Esophagus (tissue), 2 donors: ENCODE measurements around the gene NOS1. TPM values are rescaled to one million over a fixed set of nuclear protein-coding genes. Genes with fewer than 3 reads are reported as not detected.

Experiments used
- H3K27ac ChIP-seq, 2 donors: one replicate each; pipeline ENCODE4 v1.5.1; 2013; ENCODE audit warnings: low read depth in 2 of 2, mild to moderate bottlenecking in 2 of 2, inconsistent platforms in 1 of 2, low read length in 1 of 2, moderate library complexity in 1 of 2
- H3K27me3 ChIP-seq, 2 donors: one replicate each; pipeline ENCODE4 v1.6.1; 2013; ENCODE audit warnings: low read length in 2 of 2, control low read depth in 1 of 2, mild to moderate bottlenecking in 1 of 2; ENCODE audit not compliant: insufficient read depth in 2 of 2, control insufficient read depth in 1 of 2
- H3K36me3 ChIP-seq, 2 donors: one replicate each; pipeline ENCODE4 v1.6.1; 2013; ENCODE audit warnings: low read length in 1 of 2; ENCODE audit not compliant: control insufficient read depth in 2 of 2, insufficient read depth in 2 of 2
- H3K4me1 ChIP-seq, 2 donors: one replicate each; pipeline ENCODE4 v1.6.1; 2013; ENCODE audit warnings: low read length in 1 of 2; ENCODE audit not compliant: control insufficient read depth in 2 of 2, insufficient read depth in 2 of 2
- H3K4me3 ChIP-seq, 2 donors: one replicate each; pipeline ENCODE4 v1.5.1; 2013; ENCODE audit warnings: low read length in 2 of 2, mild to moderate bottlenecking in 2 of 2, low read depth in 1 of 2, moderate library complexity in 1 of 2
- H3K9me3 ChIP-seq, 2 donors: one replicate each; pipeline ENCODE4 v1.6.1; 2013; ENCODE audit warnings: mild to moderate bottlenecking in 2 of 2, low read depth in 1 of 2, low read length in 1 of 2, moderate library complexity in 1 of 2; ENCODE audit not compliant: control insufficient read depth in 2 of 2, insufficient read depth in 1 of 2
- WGBS, 2 donors: extraction: QIAGEN DNeasy Blood & Tissue Kit; methylation state at CpG; one replicate each; pipeline ENCODE4 v1.1.7; 2013; 5-methylcytosine and 5-hydroxymethylcytosine counted together
- polyA plus RNA-seq, 2 donors: library from polyadenylated mRNA; stranded (reverse); fragments of 200-250 nt; gene quantifications; one replicate each; pipeline ENCODE4 v1.2.3, GENCODE V29; 2013
- donor health status: healthy with polysubstance abuse.
- donor health status: Bipolar disorder and iron deficiency.

Gene NOS1
- polyA plus RNA-seq, 2 donors = 0.32 to 0.35 TPM

DNA sequence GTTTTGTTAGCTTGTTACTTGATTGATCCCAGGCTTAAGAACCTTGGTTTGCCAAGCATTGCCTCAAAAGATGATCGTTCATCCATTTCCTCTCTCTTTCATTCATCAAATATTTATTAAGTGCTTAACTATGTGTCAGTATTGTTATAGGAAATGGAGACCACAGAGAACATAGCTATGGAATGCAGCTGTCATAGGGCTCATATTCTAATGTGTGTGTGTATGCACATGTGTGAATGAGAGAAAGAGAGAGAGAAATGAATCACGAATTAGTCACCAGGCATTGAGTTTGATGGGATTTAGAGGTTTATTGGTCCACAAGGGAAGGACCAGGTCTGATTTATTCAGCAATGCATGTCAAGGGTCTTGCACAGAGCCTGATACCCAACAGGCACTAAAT, 100.2 kb downstream of the NOS1 start:
- no peaks in the 10 kb centered on the region for H3K9me3 ChIP-seq

DNA sequence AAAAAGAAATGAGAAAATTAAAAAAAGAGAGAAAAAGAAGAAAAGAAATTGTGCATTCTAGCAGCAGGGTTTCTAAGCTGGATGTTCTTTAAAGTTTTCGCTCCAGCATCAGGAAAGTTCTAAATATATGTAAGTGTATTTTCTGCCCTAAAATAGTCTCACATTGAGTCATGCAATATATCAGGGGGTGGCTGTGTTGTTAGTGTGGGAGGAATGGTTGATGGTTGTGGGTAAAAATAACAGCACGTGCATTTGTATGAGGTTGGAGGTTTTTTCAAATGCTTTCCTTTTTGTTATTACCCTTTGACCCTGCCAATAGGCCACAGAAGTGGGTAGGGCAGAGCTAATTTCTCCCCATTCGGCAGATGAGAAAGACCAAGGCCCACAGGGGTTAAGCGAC, 106.0 kb downstream of the NOS1 start:
- peaks cover 0 to 2% of the 10 kb centered on the region in 2 donors for H3K27me3 ChIP-seq
- no peaks in the 10 kb centered on the region for H3K36me3 ChIP-seq
- no peak overlapping the region for H3K27ac ChIP-seq
- H3K4me1 ChIP-seq = no peaks in the 10 kb centered on the region
- no peak overlapping the region for H3K4me3 ChIP-seq
- H3K9me3 ChIP-seq = no peaks in the 10 kb centered on the region
- 80 to 83% methylated on average over 4 of the region's 4 CpGs for WGBS, 2 donors

More for the DNA sequence above, 100.2 kb downstream of the NOS1 start:
- H3K27me3 ChIP-seq = no peaks in the 10 kb centered on the region
- no peak overlapping the region for H3K4me3 ChIP-seq
- no peaks in the 10 kb centered on the region for H3K36me3 ChIP-seq
- no peak overlapping the region for H3K27ac ChIP-seq
- H3K4me1 ChIP-seq = no peaks in the 10 kb centered on the region
- 25 to 53% methylated on average over 2 of the region's 2 CpGs for WGBS, 2 donors

DNA sequence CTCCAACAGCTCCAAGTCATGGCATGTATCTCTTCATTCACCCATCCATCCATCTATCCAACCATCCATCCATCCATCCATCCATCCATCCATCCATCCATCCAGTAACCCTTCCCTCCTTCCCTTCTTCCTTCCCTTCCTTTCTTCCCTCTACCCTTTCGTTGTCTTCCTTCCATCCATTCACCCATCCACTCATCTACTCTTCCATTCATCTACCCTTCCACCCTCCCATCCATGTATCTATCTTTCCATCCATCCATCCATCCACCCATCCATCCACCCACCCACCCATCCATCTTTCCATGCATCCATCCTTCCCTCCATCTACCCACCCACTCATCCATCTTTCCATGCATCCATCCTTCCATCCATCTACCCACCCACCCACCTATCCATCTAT, 117.9 kb downstream of the NOS1 start:
- no peaks in the 10 kb centered on the region for H3K9me3 ChIP-seq
- no peaks in the 10 kb centered on the region for H3K27me3 ChIP-seq
- H3K4me3 ChIP-seq = no peak overlapping the region
- H3K36me3 ChIP-seq = no peaks in the 10 kb centered on the region
- WGBS, 2 donors = 86 to 89% methylated on average over 1 of the region's 1 CpG
- H3K27ac ChIP-seq = no peak overlapping the region
- no peaks in the 10 kb centered on the region for H3K4me1 ChIP-seq

DNA sequence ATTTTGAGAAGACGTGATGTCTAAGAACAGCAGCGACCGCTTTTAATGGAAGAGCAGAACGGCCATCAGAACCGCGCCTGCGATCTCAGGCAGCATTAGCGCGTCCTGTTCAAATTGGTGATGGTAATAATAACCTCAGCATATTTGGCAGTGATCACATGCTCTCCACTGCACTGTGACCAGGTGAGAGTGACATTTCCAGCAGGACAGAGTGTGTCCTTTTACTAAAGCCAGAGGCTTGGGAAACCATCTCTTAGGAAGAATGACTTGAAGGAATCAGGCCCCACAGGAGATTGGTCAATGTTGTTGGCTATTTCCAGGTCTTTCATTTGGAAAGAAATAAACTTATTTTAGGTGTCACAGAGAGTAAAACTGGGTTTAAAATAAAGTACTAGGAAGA, 119.7 kb downstream of the NOS1 start:
- no peaks in the 10 kb centered on the region for H3K36me3 ChIP-seq
- no peaks in the 10 kb centered on the region for H3K27me3 ChIP-seq
- H3K4me3 ChIP-seq = no peak overlapping the region
- no peaks in the 10 kb centered on the region for H3K9me3 ChIP-seq
- 94 to 97% methylated on average over 9 of the region's 9 CpGs for WGBS, 2 donors
- no peaks in the 10 kb centered on the region for H3K4me1 ChIP-seq
- no peak overlapping the region for H3K27ac ChIP-seq

DNA sequence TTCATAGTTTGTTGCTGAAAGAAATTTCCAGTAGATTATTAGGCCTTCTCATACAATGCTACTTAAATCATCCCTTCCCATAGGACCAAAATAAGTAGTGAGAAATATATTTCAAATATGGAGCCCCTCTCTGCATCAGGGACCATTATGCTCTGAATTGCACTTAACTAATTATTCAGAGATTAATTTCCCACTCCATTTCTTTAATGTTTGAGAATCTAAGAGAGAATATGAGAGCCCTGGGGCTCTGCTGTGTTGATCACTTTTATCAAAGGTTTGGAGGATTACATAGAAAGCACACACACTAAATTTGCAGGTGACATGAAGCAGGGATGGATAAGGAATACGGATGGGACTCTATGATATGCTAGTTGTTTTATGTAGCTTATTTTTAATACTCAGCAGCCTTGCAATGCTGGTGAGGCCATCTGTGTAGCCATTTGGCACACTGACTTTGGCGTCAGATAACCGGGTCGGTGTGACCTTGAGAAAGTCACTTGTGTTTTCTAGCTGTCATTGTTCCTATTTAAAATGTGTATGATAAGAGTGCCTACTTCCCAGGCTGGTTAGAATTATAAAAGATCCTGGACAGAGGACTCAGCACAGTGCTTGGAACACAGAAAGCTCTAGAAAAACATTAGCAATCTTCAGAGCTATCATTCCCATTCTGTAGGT, 121.2 kb downstream of the NOS1 start:
- 67 to 83% methylated on average over 4 of the region's 4 CpGs for WGBS, 2 donors
- H3K36me3 ChIP-seq = no peaks in the 10 kb centered on the region
- H3K9me3 ChIP-seq = no peaks in the 10 kb centered on the region

DNA sequence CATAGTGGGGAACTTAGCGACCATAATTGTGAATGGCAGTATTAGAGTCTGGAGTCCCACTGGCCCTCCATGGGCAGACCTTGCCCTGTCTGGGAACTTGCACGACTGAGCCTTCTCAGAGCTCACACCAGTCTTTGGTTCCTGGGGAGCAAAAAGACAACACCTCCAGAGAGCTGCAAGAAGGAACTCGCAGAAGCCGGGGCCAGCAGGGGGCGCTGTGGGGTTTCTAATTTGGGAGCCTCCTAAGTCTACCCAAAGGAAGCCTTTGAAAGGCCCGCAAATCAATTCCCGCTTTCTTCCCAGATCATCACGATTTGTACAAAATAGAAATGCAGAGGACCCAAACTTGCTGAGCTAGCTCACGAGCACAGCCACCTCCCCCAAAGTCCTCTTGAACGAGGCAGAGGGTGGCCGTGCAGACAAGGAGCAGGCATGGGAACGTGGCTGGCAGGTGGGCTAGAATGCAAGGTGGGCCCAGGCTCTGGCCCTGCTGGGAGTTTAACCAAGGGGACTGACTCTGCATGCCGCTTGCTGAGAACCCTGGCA, 124.9 kb downstream of the NOS1 start:
- Histone ChIP-seq H3K9me3 (no peaks in the 10 kb centered on the region), H3K27me3 (no peaks in the 10 kb centered on the region), H3K27ac (no peak overlapping the region), H3K36me3 (no peaks in the 10 kb centered on the region), H3K4me1 (no peaks in the 10 kb centered on the region), H3K4me3 (no peak overlapping the region)
- 14 to 15% methylated on average over 13 of the region's 13 CpGs for WGBS, 2 donors

More for the DNA sequence above, 121.2 kb downstream of the NOS1 start:
- Histone ChIP-seq H3K27ac (no peak overlapping the region), H3K4me3 (no peak overlapping the region), H3K27me3 (no peaks in the 10 kb centered on the region), H3K4me1 (no peaks in the 10 kb centered on the region)

DNA sequence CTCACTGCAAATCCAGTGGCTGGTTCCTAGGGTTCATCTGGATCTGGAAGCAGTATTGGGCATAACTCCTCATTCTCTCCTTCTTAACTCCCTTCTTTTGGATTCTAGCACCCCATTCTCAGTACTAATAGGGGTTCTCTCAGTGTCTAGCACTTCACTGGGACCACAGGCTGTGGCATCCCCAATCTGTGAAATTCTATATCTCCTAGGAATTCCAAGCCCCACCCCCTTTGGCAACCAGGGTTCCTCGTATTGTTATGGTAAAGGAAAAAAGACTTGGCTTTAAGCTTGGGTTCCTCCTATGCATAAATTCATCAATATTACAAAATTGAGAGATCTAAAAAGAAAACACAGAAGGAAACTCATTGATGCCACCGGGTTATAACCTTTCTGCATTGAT, 126.2 kb downstream of the NOS1 start:
- 31 to 37% methylated on average over 2 of the region's 2 CpGs for WGBS, 2 donors
- Histone ChIP-seq H3K27ac (no peak overlapping the region), H3K36me3 (no peaks in the 10 kb centered on the region), H3K27me3 (no peaks in the 10 kb centered on the region), H3K9me3 (no peaks in the 10 kb centered on the region), H3K4me3 (no peak overlapping the region), H3K4me1 (no peaks in the 10 kb centered on the region)

DNA sequence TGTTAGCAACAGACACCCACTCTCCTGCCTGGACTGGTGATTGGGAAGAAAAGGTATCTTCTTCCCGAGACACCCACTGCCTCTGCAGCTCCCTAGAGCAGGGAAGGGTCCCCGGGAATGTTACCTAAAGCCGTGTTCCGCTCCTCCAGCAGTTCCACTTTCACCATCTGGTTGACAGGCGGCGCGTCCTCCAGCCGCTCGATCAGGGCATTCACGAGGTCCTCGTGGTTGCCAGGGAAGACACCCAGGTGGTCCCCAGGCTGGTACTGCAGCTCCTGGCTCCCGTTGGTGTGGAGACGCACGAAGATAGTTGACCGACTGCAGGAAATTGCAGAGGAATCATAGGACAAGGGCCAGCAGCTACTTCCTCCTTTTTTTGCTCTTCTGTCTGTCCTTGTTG, 127.0 kb downstream of the NOS1 start:
- WGBS, 2 donors = 92 to 93% methylated on average over 15 of the region's 15 CpGs
- Histone ChIP-seq H3K4me1 (no peaks in the 10 kb centered on the region), H3K27me3 (no peaks in the 10 kb centered on the region), H3K4me3 (no peak overlapping the region), H3K27ac (no peak overlapping the region), H3K9me3 (no peaks in the 10 kb centered on the region), H3K36me3 (no peaks in the 10 kb centered on the region)

DNA sequence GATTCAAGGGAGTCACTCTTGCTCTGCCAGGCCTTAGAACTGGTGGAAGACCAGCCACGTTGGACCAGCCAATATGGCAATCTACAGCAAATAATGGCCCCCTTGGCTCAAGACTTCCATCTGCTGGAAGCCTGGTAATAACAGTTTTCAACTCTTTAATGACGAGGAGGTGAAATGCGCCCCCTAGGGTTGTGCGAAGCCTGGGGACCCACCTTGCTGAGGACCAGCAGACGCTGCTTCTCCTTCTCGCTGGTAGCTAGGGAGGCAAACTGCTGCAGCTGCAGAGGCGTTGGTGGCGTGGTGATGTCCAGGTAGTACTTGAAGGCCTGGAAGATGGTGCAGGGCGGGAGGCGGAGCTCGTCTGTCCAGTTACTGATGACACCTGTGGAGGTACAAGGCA, 129.7 kb downstream of the NOS1 start:
- H3K36me3 ChIP-seq = no peaks in the 10 kb centered on the region
- H3K4me3 ChIP-seq = no peak overlapping the region
- H3K27me3 ChIP-seq = no peaks in the 10 kb centered on the region
- no peaks in the 10 kb centered on the region for H3K4me1 ChIP-seq
- H3K27ac ChIP-seq = no peak overlapping the region
- no peaks in the 10 kb centered on the region for H3K9me3 ChIP-seq
- WGBS, 2 donors = 86 to 88% methylated on average over 11 of the region's 11 CpGs

DNA sequence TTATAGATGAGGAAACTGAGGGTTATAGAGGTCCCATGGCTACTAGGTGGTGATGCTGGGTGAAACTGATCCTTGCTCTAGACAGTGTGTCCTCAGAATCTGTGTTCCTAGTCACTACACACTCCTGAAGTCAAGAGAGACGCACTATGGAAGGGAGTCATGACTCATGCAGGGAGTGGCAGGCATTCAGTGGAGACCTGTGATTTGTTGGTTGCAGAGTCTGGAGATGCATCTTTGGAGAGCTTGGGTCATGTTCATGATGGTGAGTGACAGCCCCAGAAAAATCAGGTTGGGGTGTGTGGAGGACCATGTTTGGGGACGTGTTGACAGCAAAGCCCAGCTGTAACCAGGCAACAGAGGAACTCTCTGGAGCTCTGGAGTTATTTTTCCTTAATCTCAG, 133.2 kb downstream of the NOS1 start:
- Histone ChIP-seq H3K36me3 (no peaks in the 10 kb centered on the region), H3K4me1 (no peaks in the 10 kb centered on the region), H3K9me3 (no peaks in the 10 kb centered on the region), H3K27me3 (no peaks in the 10 kb centered on the region), H3K27ac (no peak overlapping the region), H3K4me3 (no peak overlapping the region)
- WGBS, 2 donors = 36 to 44% methylated on average over 2 of the region's 2 CpGs
